ENCODE measurements around the gene CETP. TPM values are rescaled to one million over a fixed set of nuclear protein-coding genes. Genes with fewer than 3 reads are reported as not detected.

CETP gene
- total RNA-seq, 1 donor from 2014 or later: not detected

DNA sequence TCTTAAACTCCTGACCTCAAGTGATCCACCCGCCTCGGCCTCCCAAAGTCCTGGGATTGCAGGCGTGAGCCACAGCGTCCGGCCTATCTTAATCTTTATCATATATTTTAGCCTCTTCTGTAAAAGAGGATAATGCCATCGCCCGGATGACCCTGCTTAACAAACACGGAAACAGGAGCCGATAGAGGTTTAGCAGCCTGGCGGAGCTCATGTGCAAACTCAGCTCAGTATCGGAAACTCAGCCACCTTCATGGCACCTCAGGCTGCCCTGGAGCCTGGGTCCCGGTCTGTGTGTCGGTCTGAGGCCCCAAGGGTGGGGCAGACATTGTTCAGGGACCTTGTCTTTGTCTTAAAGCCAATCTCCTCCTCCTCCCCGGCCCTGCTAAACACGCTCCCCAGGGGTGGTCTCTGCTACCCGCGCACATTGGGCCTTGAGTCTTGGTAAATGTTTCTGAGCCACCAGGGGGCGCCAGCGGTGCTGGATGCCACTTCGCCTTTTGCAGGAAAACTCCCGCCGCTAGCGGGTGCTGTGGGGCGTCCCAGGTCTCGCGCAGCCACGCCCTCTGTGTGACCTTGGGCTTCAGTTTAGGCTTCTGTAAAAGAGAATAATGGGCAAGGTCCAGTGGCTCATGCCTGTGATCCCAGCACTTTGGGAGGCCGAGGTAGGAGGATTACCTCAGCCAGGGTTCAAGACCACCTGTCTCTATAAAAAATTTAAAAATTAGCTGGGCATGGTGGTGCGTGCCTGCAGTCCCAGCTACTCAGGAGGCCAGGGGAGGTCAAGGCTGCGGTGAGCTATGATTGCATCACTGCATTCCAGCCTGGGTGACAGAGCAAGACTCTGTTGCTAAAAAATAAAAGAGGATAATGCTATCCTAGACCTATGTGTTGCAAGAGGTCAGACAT, 2.7 kb downstream of the CETP start:
- Mint-ChIP-seq H3K9me3 (ENCODE audit: low read depth) (peaks cover 3% of the 10 kb centered on the region), H3K36me3 (ENCODE audit: insufficient read depth) (no peaks in the 10 kb centered on the region), H3K4me3 (ENCODE audit: low read depth) (no peak overlapping the region), H3K27me3 (no peaks in the 10 kb centered on the region), H3K4me1 (ENCODE audit: low read depth) (no peaks in the 10 kb centered on the region), H3K27ac (no peak overlapping the region)
- TF ChIP-seq, protein P1, sequence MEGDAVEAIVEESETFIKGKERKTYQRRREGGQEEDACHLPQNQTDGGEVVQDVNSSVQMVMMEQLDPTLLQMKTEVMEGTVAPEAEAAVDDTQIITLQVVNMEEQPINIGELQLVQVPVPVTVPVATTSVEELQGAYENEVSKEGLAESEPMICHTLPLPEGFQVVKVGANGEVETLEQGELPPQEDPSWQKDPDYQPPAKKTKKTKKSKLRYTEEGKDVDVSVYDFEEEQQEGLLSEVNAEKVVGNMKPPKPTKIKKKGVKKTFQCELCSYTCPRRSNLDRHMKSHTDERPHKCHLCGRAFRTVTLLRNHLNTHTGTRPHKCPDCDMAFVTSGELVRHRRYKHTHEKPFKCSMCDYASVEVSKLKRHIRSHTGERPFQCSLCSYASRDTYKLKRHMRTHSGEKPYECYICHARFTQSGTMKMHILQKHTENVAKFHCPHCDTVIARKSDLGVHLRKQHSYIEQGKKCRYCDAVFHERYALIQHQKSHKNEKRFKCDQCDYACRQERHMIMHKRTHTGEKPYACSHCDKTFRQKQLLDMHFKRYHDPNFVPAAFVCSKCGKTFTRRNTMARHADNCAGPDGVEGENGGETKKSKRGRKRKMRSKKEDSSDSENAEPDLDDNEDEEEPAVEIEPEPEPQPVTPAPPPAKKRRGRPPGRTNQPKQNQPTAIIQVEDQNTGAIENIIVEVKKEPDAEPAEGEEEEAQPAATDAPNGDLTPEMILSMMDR (IDR thresholded peaks at IDR 0.05; ENCODE audit: unreplicated experiment): peak; percentile 87
- peak; percentile 60 for DNase-seq (ENCODE audit: low spot score, unreplicated experiment)

DNA sequence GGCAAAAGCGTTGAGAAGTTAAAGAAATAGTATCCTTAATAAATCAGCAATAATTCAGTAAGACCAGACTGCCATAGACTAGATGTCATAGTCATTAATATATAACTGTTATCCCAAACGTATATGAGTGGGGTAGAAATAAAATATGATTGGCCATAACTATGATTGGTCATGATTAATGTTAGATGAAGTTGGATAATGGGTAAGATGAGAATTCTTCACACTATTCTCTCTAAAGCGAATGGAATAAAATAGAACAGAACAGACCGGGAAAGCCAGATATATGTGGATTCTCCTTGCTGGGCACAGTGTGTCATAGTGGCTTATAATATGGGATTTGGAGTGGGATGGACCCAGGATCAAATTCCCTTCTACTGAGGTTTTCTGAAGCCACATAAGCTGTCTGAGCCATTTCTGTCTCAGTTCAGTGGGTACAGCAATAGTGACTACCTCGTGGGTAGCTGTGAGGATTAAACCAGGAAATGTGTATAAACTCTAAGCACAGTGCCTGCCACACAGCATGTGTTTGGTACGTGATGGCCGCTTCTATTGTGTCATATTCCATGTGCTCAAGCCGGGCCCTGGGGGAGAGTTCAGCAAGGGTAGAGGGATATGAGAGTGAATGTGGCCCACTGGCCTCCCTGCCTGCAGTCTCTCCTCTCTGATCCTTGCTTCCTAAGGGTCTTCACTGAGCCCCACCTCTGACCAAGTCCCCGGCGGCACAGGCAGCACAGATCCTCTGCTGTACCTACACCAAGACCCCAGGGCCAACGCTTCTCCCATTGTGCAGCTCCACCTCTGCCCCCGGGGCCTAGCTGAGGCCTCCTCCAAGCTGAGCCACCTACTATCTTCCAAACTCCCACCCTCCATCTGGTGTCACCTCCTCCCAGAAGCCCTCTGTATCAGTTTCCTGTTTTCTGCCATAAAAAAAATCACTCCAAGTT, 3.7 kb downstream of the CETP start:
- Mint-ChIP-seq H3K9me3 (ENCODE audit: low read depth) (peaks cover 3% of the 10 kb centered on the region), H3K27ac (peak overlapping the region; percentile 7), H3K4me1 (ENCODE audit: low read depth) (no peaks in the 10 kb centered on the region), H3K4me3 (ENCODE audit: low read depth) (no peak overlapping the region), H3K27me3 (no peaks in the 10 kb centered on the region), H3K36me3 (ENCODE audit: insufficient read depth) (no peaks in the 10 kb centered on the region)
- TF ChIP-seq, protein P1 (IDR thresholded peaks at IDR 0.05; ENCODE audit: unreplicated experiment): no peak
- DNase-seq (ENCODE audit: low spot score, unreplicated experiment): no peak

DNA sequence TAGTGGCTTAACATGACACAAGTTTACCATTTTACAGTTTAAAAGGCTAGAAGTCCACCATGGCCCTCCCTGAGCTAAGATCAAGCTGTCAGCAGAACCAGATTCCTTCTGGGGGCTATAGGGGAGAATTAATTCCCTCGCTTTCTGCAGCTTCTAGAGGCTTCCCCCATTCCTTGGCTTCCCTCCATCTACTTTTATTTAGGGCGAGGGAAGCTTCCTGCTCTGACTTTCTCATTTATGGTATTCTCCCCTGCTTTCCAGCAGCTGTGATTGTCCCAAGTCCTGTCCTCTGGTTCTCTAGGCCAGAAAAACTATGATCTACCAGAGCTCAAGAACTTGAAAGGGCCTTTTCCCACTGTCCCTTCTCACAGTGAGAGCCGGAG, 4.3 kb downstream of the CETP start:
- DNase-seq (ENCODE audit: low spot score, unreplicated experiment): no peak
- no peaks in the 10 kb centered on the region for H3K36me3 Mint-ChIP-seq (ENCODE audit: insufficient read depth)

DNA sequence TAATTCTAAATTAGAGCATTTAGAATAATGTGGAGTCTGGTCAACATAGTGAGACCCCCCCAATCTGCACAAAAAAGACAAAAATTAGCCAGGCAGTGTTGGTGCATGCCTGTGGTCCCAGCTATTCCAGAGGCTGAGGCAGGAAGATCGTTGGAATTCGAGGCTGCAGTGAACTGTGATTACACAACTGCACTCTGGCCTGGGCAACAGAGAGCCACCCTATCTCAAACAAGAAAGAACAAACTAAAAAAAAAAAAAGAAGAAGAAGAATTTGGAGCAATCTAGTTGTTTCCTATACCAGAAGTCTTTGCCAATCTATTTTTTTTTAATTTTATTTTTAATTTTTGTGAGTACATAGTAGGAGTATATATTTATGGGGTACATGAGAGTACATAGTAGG, 6.0 kb downstream of the CETP start:
- Mint-ChIP-seq H3K27ac (no peak overlapping the region), H3K36me3 (ENCODE audit: insufficient read depth) (no peaks in the 10 kb centered on the region), H3K9me3 (ENCODE audit: low read depth) (peaks cover 3% of the 10 kb centered on the region), H3K4me1 (ENCODE audit: low read depth) (no peaks in the 10 kb centered on the region), H3K4me3 (ENCODE audit: low read depth) (no peak overlapping the region), H3K27me3 (no peaks in the 10 kb centered on the region)
- TF ChIP-seq, protein P1 (IDR thresholded peaks at IDR 0.05; ENCODE audit: unreplicated experiment): no peak
- DNase-seq (ENCODE audit: low spot score, unreplicated experiment): no peak

More for the DNA sequence above, 4.3 kb downstream of the CETP start:
- no peak overlapping the region for H3K4me3 Mint-ChIP-seq (ENCODE audit: low read depth)
- no peak overlapping the region for H3K27ac Mint-ChIP-seq
- peaks cover 3% of the 10 kb centered on the region for H3K9me3 Mint-ChIP-seq (ENCODE audit: low read depth)
- TF ChIP-seq, protein P1 (IDR thresholded peaks at IDR 0.05; ENCODE audit: unreplicated experiment): no peak
- no peaks in the 10 kb centered on the region for H3K4me1 Mint-ChIP-seq (ENCODE audit: low read depth)
- no peaks in the 10 kb centered on the region for H3K27me3 Mint-ChIP-seq

DNA sequence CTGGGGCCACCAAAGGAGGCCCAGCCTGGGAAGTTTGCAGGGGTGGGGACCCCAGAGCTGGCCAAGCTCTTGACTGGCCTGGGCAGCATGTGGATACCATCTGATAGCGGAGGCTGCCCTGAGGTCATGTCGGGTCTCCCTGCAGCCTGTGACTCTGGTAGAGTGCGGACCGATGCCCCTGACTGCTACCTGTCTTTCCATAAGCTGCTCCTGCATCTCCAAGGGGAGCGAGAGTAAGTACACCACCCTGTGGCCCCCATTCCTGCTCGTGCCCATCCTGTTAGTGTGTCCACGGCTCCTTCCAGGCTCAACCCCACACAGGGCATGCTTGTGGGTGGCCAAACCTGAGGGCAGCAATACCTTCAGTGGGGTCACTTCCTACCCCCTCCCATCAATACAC, 8.0 kb downstream of the CETP start:
- no peak for DNase-seq (ENCODE audit: low spot score, unreplicated experiment)

More for the DNA sequence above, 8.0 kb downstream of the CETP start:
- no peaks in the 10 kb centered on the region for H3K36me3 Mint-ChIP-seq (ENCODE audit: insufficient read depth)
- H3K4me3 Mint-ChIP-seq (ENCODE audit: low read depth): no peak overlapping the region
- no peak overlapping the region for H3K27ac Mint-ChIP-seq
- TF ChIP-seq, protein P1 (IDR thresholded peaks at IDR 0.05; ENCODE audit: unreplicated experiment): no peak
- H3K4me1 Mint-ChIP-seq (ENCODE audit: low read depth): no peaks in the 10 kb centered on the region
- no peaks in the 10 kb centered on the region for H3K27me3 Mint-ChIP-seq
- H3K9me3 Mint-ChIP-seq (ENCODE audit: low read depth): peaks cover 7% of the 10 kb centered on the region

Data from progenitor cell of endocrine pancreas (in vitro differentiated cells).